ENCODE results near the gene NDST1. TPM values are rescaled to one million over a fixed set of nuclear protein-coding genes. Genes with fewer than 3 reads are reported as not detected.

The NDST1 gene
- total RNA-seq: 17.1 and 33.3 TPM in 2 replicates

GRCh38 chr5:150507474-150508276, at the start of gene NDST1:
Gene NDST1, plus strand, starts transcription at chr5:150508131. Its CDS starts 13,124 bp downstream, at chr5:150521255.
- Histone ChIP-seq H3K36me3 (ENCODE audit: control insufficient read depth, insufficient read depth, low read length) (peaks cover 2% of the 10 kb centered on the region), H3K27me3 (ENCODE audit: control insufficient read depth, insufficient read depth, low read length) (no peaks in the 10 kb centered on the region), H3K4me3 (ENCODE audit: low read depth, low read length) (no peak within 1 kb of the TSS)
- DNase-seq (ENCODE audit: low read depth): no peak
- FAIRE-seq: no peak
- TF ChIP-seq CTCF (IDR thresholded peaks at IDR 0.05; ENCODE audit: insufficient read depth, low read length, severe bottlenecking): no peak

GRCh38 chr5:150458802-150459557, 49.0 kb upstream of the NDST1 start:
- peak; percentile 15 for DNase-seq (ENCODE audit: low read depth)
- no peak for FAIRE-seq
- H3K4me3 ChIP-seq (ENCODE audit: low read depth, low read length): no peak overlapping the region

GRCh38 chr5:150460781-150461180, 47.1 kb upstream of the NDST1 start:
- FAIRE-seq (no peak), DNase-seq (ENCODE audit: low read depth) (no peak)
- Histone ChIP-seq H3K27me3 (ENCODE audit: control insufficient read depth, insufficient read depth, low read length) (no peaks in the 10 kb centered on the region), H3K36me3 (ENCODE audit: control insufficient read depth, insufficient read depth, low read length) (no peaks in the 10 kb centered on the region), H3K4me3 (ENCODE audit: low read depth, low read length) (no peak overlapping the region)
- TF ChIP-seq CTCF (IDR thresholded peaks at IDR 0.05; ENCODE audit: insufficient read depth, low read length, severe bottlenecking): no peak

More at GRCh38 chr5:150458802-150459557, 49.0 kb upstream of the NDST1 start:
- H3K36me3 ChIP-seq (ENCODE audit: control insufficient read depth, insufficient read depth, low read length): no peaks in the 10 kb centered on the region
- H3K27me3 ChIP-seq (ENCODE audit: control insufficient read depth, insufficient read depth, low read length): no peaks in the 10 kb centered on the region
- peak; percentile 83 for TF ChIP-seq CTCF (IDR thresholded peaks at IDR 0.05; ENCODE audit: insufficient read depth, low read length, severe bottlenecking)

GRCh38 chr5:150461231-150461630, 46.7 kb upstream of the NDST1 start:
- FAIRE-seq (no peak), DNase-seq (ENCODE audit: low read depth) (no peak)
- H3K36me3 ChIP-seq (ENCODE audit: control insufficient read depth, insufficient read depth, low read length): no peaks in the 10 kb centered on the region
- no peak overlapping the region for H3K4me3 ChIP-seq (ENCODE audit: low read depth, low read length)
- no peak for TF ChIP-seq CTCF (IDR thresholded peaks at IDR 0.05; ENCODE audit: insufficient read depth, low read length, severe bottlenecking)
- H3K27me3 ChIP-seq (ENCODE audit: control insufficient read depth, insufficient read depth, low read length): no peaks in the 10 kb centered on the region

- H3K36me3 ChIP-seq (ENCODE audit: control insufficient read depth, insufficient read depth, low read length): no peaks in the 10 kb centered on the region
- H3K27me3 ChIP-seq (ENCODE audit: control insufficient read depth, insufficient read depth, low read length): no peaks in the 10 kb centered on the region
- DNase-seq (ENCODE audit: low read depth): no peak
- no peak overlapping the region for H3K4me3 ChIP-seq (ENCODE audit: low read depth, low read length)
- FAIRE-seq: no peak
- no peak for TF ChIP-seq CTCF (IDR thresholded peaks at IDR 0.05; ENCODE audit: insufficient read depth, low read length, severe bottlenecking)
Measured at GRCh38 chr5:150464554-150465012, 43.3 kb upstream of the NDST1 start.

All from bronchial epithelial cell (primary cell).